Measurements from ENCODE around the gene ARMC10.
"Not testable (repeated sequence)": the region's sequence is repeated elsewhere in the genome, so short reads cannot be mapped to it uniquely, and the experiment has no call there.

ARMC10 gene

GRCh38 chr7:103078226-103078625, 3.3 kb downstream of the ARMC10 start:
- DNase-seq (ENCODE audit: low read depth), result not testable (repeated sequence)

DNA sequence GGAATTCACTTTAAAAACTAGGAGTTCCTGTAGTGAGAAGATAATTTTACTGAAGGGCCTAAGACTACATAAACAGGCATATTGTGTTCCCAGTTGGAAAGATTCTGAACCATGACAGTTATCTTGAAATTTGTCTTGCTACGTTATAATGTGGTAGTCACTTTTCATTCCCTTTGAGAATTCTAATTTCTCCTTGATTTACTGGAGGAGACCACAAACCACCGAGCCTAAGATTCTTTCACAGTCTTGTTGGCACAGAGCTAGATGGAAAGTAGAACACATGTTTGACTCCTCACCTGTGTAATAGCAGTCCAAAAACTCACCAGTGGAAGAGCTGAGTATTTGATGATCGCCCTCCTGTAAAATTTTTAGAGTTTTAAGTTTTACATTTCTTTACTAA, 4.9 kb downstream of the ARMC10 start:
- no peak for DNase-seq (ENCODE audit: low read depth)

DNA sequence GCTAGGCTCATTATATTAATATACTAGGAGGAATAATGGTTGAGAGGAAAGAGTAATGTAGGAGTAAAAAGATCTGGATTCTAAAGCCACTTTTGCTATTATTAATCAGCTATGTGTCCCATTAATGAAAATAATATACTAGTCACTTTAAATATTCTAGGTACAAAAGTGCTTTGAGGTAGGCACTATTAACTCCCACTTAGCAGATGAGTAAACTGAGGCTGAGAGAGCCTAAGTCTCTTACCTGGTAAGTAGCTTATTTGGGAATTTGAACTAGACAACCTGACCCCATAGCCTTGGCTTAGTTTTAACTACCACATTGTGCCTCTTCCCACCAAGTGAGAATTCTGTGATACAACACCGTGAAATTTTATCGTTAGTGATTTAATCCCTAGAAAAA, 6.0 kb downstream of the ARMC10 start:
- DNase-seq (ENCODE audit: low read depth), result no peak

DNA sequence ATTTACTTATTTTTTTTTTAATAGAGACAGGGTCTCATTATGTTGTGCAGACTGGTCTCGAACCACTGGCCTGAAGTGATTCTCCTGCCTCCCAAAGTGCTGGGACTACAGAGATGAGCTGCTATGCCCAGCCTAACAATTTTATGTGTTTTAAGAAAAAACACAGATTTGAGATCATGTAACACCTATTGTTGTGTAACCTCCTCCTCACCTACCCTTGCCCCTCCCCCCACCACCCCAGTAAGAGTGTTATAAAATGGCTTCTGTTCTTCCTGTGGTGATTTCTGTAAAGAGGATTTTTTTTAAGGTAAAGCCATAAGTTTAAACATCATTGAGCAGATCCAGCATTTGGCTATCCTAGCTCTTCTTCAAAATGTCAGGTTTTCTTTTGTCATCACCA, 7.6 kb downstream of the ARMC10 start:
- DNase-seq (ENCODE audit: low read depth), result no peak

GRCh38 chr7:103083210-103083609, 8.3 kb downstream of the ARMC10 start:
- DNase-seq (ENCODE audit: low read depth), result no peak

DNA sequence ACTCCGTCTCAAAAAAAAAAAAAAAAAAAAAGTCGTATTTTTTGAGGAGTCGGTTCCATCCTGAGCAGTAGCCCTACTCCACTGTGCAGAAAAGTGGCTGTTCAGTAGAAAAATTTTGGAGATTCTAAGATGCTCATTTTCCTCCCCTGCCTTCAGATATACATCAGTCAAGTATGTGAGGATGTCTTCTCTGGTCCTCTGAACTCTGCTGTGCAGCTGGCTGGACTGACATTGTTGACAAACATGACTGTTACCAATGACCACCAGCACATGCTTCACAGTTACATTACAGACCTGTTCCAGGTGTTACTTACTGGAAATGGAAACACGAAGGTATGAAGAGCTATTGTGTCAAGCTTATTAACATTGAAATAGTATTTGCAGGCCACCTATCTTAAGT, 17.4 kb downstream of the ARMC10 start:
- not testable (repeated sequence) for DNase-seq (ENCODE audit: low read depth)

DNA sequence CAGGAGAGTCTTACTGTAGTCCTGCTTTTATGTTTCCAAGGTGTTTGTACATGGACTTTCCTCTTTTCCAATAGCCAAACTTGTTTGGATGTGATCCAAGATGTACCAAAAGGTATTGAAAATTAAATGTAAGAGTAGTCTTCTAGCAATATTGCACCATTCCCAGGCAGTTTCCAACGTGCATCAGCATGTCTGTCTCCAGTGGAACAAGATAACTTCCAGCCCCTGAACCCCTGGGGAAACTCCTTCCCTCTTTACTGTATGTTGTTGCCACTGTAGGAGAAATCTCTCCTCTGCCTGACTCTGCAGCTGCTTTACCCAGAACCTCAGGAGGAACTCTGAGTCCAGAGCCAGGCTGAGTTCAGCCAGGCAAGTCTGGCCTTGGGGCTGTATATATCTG, 18.5 kb downstream of the ARMC10 start:
- no peak for DNase-seq (ENCODE audit: low read depth)

DNA sequence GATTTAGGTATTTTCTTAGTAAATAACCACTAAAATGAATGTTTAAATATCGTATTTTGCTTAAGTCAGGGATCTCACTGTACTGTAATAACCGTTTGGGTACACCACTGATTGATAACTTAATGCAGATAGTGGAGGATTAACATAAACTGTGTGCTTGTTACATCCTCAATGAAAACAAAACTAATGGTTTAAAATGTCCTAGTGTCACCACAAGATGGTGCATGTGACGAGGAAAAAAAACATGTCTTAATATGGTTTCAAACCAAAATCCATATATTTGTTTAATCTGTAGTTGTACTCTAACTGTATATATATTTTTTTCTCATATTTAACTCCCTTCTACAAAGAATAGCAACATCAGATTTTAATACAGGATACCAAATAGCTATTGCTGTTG, 19.2 kb downstream of the ARMC10 start:
- no peak for DNase-seq (ENCODE audit: low read depth)

GRCh38 chr7:103095558-103095957, 20.6 kb downstream of the ARMC10 start:
- not testable (repeated sequence) for DNase-seq (ENCODE audit: low read depth)

DNA sequence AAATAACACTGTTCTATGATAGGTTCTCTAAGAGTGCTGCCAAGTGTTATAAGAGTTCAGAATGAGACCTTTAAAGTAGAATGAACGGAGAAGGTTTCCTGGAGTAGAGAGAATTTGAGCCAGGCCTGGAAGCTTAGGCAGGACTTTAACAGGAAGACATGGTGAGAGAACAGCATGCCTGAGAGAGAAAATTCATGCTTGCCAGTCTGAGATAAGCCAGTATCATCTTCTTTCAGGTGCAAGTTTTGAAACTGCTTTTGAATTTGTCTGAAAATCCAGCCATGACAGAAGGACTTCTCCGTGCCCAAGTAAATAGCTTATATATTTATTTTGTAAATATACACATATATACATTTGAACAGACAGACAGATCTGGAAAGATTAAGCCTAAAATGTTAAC, 22.1 kb downstream of the ARMC10 start:
- no peak for DNase-seq (ENCODE audit: low read depth)

GRCh38 chr7:103100348-103100747, 25.4 kb downstream of the ARMC10 start:
- DNase-seq (ENCODE audit: low read depth), result no peak

DNA sequence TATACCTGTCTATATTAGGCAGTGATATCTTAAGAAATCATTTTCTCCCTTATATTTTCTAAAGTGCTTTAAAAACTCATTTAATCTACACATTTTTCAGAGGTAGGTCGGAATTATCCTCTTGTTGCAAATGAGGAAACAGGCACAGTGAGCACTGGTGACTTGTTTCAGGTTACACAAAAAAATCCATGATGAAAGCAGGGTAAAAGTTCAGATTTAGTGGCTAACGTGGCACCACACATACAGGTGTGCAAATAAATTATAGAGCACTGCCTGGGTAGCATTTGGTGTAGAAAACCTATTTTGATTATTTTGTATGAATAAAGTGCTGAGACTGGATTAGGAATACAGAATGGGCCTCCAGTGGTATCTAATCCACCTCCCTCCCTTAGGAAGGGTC, 26.6 kb downstream of the ARMC10 start:
- no peak for DNase-seq (ENCODE audit: low read depth)

DNA sequence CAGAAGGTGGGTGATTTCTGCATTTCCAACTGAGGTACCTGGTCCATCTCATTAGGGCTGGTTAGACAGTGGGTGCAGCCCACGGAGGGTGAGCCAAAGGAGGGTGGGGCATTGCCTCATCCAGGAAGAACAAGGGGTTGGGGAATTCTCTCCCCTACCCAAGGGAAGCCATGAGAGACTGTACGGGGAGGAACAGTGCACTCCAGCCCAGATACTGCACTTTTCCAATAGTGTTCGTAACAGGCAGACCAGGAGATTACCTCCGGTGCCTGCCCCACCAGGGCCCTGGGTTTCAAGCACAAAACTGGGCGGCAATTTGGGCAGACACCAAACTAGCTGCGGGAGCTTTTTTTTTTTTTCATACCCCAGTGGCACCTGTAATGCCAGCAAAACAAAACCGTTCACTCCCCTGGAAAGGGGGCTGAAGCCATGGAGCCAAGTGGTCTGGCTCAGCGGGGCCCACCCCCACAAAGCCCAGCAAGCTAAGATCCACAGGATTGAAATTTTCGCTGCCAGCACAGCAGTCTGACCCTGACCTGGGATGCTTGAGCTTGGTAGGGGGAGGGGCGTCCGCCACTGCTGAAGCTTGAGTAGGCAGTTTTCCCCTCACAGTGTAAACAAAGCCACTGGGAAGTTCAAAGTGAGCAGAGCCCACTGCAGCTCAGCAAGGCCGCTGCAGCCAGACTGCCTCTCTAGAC, 31.2 kb downstream of the ARMC10 start:
- DNase-seq (ENCODE audit: low read depth), result no peak

DNA sequence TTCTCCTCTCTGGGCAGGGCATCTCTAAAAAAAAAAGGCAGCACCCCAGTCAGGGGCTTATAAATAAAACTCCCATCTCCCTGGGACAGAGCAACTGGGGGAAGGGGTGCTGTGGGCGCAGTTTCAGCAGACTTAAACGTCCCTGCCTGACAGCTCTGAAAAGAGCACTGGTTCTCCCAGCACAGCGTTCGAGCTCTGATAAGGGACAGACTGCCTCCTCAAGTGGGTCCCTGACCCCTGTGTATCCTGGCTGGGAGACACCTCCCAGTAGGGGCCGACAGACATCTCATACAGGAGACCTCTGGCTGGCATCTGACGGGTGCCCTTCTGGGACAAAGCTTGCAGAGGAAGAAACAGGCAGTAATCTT, 31.7 kb downstream of the ARMC10 start:
- not testable (repeated sequence) for DNase-seq (ENCODE audit: low read depth)

GRCh38 chr7:103113164-103113563, 38.2 kb downstream of the ARMC10 start:
- no peak for DNase-seq (ENCODE audit: low read depth)

GRCh38 chr7:103114576-103115008, 39.7 kb downstream of the ARMC10 start:
- no peak for DNase-seq (ENCODE audit: low read depth)

DNA sequence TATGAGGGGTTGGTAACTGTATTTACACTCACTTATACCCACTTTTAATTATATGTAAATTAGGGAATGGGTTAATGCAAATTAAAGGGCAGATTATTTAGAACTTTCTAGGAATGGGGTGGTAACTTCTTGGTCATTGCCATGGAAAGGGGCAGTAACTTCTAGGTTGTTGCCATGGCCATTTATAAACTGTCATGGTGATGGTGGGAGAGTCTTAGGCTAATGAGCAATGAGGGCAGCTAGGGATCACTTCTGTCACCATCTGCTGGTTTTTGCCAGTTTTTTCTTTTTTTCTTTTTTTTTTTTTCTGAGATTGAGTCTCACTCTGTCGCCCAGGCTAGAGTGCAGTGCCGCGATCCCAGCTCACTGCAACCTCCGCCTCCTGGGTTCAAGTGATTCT, 40.8 kb downstream of the ARMC10 start:
- DNase-seq (ENCODE audit: low read depth), result no peak

GRCh38 chr7:103116511-103116910, 41.6 kb downstream of the ARMC10 start:
- DNase-seq (ENCODE audit: low read depth), result no peak

DNA sequence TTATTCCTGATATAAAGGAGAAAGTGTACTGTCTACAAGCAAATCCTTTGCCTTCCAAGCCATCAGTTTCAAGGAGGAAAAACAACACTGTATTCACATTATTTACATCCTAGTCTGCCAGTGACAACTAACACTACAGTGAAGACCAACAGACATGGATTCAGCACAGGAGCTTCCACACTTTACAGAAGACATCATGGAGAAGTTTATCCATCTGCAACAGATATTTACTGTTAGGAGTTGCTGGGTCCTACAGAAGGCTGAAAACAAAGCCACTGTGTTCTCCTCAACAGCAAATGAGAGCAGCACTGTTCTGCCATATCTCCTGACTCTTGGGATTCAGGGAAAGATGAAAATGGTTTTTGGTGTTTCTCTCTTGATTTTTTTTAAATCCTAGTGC, 42.1 kb downstream of the ARMC10 start:
- DNase-seq (ENCODE audit: low read depth), result no peak

DNA sequence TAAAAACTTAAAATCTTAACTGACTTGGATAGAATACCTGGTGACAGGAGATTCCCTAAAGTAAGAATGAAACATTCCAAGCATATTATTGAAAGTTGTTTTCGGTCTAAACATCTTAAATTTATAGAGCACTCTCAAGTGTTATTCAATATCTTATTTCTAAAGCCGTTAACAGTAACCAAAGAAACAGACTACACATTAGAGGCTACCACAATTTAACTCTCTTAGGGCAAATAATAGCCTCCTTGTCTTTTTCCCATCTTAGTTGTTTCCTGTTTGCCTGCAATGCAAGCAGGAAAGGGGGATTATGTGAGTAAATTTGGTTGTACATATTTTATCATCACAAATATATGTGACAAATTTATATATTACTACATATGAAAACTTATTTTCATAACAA, 42.5 kb downstream of the ARMC10 start:
- no peak for DNase-seq (ENCODE audit: low read depth)

GRCh38 chr7:103119791-103120291, 44.9 kb downstream of the ARMC10 start:
- no peak for DNase-seq (ENCODE audit: low read depth)

DNA sequence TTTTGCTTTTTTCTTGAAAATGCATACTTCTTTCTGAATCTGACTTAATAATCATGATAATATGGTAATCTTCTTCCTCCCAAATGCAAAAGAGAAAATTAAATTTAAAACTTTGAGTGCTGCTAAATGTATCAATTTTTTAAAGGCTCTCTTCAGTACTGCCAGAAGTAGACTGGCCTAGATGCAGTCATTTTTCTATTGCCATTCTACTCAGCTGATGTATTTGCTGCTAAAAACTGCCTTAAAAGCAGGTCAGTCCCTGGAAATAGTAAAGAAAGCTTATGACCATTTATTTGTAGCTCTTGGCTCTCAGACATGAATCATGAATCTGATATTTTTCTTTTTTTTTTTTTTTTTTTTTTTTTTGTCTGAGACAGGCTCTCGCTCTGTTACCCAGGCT, 45.4 kb downstream of the ARMC10 start:
- no peak for DNase-seq (ENCODE audit: low read depth)

DNA sequence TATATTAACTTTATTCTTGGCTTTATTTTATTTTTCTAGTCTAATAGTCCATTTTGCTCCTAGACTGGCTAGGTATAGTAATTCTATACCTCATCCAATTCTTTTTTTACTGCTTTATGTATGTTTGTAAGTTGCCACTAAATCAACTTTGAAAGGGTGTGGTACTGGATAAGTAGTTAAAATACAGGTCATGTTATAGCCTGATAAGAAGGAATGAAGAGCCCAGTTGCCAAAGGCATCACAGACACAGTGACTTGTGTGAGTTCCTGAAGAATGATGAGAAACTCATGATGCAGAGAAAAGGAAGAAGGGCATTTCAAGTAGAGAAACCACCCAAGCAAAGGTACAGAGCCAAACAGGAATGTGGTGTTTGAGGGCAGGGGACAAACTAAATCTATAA, 46.7 kb downstream of the ARMC10 start:
- DNase-seq (ENCODE audit: low read depth), result no peak

- no peak for DNase-seq (ENCODE audit: low read depth)
These were observed 48.6 kb downstream of the ARMC10 start for GRCh38 chr7:103123529-103123928.

All from activated T-cell treated with anti-CD3 and anti-CD28 coated beads for 24 hours (primary cell).